HUDEP-2 (cell line): ENCODE data around the gene CHCHD6.

ENCODE experiments used
- DNase-seq, 76 experiments: peaks; one replicate each; lab custom pipeline; 2025; ENCODE audit not compliant: unreplicated experiment in 76 of 76; lab: John Stamatoyannopoulos, UW

CHCHD6 gene

DNA sequence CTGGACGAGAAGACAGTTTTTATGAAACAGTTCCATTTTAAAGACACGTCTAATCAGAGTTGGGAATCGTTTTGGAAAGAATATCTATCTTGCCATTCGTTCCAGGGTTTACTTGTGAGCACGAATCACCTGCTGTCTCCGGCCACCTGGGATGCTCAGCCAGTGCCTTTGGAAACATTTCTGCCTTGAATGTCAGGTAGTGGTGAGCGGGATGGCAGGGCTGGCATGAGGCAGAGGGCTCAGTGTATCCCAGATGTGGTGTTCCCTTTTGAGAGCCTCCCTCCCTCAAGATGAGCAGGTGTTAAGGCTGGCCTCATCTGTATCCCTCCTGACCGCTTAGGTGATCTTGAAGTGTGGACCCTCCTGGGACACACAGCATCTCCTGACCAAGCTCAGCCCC is 231.0 kb downstream of the CHCHD6 start:
- no peak for DNase-seq

DNA sequence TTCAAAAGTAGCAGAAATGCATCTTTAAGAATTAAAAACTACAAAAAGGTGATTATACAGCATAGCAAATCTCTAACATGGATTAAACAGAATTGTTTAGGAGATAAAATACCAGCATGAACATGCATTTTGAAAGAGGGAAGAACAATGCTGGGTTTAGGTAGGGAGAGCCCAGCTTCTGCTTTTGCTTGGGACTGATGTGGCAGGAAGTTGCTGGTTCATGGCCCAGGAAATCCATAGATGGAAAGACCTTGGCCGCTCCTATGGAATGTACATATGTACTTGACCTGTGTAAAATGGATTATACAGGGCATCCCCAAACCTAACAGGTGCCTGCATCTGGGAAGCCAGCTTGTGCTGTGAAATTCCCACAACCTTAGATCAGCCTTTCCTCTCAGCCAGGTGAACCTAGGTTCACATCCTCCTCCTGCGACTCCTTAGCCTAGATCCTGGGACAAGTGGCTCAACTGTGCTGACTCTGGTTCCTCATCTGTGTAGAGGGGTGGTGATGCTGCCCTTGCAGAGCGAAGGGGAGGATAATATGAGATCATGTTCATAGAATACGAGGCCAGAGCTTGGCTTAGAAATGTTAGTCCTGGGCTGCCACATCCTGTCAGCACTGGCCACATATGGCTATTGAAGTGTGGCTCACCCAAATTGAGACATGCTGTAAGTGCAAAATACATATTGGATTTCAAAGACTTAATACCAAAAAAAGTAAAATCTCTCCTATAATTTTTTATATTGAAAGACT is 231.9 kb downstream of the CHCHD6 start:
- no peak for DNase-seq

DNA sequence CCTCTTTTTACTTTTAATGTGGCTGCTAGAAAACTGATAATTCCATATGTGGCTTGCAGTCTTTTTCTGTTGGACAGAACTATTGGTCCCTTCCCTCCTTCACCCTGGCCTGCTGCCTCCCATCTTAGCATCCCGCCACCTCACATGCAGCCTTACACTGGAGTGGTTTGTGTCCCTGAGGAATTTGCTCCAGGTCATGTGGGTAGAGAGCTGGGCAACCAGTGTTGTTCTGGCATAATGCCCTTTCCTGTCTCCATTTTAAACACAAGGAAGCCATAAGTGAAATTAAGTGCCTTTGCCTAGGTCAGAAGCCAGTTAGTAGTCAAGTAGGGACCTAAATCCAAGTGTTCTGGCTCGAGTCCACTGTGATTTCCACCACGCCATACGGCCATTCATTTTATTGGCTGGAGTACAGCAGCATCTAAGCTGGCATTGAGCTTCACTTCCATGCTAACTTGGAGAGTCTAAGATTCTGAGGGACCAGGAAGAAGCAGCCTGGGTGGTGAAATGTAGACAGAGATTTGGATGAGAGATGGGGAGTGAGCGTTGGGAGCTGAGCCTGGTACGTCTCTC is 232.9 kb downstream of the CHCHD6 start:
- no peak for DNase-seq

DNA sequence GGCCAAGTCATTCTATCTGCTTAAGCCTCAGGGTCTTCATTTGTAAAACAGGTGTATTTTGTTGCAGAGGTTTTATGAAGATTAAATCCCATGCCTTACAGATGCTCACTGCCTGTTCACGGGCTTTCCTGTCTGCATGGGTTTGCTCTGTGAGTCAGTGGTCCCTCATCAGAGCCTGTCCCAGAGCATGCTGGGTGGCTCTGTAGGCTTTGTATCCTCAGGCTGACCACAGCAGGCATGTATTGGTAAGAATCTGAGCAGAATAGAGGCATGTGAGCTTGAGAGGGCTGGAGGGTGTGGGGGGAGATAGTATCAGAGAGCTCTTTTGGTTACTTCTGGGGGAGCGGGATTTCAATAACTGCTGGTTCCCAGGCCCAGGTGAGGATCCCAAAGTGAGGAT is 233.5 kb downstream of the CHCHD6 start:
- DNase-seq, result no peak

DNA sequence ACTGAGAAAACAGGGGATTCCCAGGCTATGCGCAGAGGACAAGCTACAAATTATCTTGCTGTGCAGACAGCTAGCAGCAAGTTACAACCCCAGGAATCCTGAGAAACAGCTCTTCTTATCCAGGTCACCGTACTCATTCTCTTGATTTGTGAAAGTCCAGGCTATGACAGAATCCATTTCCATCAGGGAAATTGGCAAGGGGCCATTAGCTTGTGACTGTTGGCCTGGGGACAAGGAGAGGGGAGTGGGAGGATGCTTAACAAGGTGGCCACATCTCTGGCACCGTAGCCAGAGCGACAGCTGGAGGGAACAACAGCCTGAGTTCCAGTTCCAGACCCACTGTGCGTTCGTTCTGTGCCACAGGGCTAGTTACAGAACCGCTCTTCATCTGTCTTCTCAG is 233.9 kb downstream of the CHCHD6 start:
- no peak for DNase-seq

DNA sequence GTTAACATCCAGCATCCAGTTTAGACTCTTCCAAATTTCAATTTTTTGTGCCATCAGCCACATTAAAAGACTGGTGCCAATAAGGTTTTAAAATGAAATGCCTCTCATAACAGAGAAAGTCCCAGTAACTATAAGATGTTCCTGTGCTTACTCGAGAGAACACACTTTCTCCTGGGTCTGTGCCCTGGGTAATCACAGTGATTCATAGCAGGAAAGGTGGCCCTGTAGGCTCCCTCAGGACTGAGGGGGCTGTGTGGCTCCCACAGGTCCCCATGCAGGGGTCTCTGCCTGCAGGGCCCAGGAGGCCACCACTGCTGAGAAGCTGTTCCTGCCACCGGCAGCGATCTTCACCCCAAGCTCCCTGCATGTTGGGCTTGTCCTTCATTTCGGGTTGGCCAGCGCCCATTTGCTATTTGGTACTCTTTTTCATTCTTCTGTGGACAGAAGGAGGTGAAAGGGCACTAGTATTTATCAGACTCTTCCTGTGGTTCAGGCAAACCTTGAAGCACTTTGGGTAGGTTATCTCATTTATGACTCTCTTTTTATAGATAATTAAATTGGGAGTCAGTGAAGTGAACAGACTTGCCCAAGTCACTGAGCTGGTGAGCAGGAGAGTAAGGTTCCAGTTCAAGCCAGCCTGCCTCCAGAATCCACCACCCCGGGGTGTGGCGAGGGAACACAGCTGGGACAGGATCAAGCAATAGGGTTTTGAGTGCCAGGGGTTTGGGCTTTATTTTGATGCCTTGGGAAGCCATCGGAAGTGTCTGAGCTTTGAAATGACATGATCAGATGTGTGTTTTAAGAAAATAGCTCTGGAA is 234.7 kb downstream of the CHCHD6 start:
- no peak for DNase-seq

DNA sequence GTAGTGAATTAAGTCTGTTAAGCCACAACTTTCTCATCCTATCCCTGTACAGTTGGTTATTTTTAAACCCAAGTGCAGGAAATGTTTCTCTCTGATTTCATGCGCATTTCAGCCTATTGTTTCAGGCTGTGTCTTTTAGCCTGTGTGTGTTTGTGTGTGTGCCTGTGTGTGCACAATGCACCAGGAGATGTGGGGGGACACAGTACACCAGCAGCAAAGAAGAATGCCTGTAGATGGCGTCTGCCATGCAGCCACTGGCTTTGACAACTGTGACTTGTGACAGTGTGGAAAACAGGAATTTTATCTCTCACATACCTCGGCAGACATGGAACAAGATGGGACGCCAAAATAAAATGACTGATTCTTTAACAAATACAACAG is 235.3 kb downstream of the CHCHD6 start:
- DNase-seq, result no peak

DNA sequence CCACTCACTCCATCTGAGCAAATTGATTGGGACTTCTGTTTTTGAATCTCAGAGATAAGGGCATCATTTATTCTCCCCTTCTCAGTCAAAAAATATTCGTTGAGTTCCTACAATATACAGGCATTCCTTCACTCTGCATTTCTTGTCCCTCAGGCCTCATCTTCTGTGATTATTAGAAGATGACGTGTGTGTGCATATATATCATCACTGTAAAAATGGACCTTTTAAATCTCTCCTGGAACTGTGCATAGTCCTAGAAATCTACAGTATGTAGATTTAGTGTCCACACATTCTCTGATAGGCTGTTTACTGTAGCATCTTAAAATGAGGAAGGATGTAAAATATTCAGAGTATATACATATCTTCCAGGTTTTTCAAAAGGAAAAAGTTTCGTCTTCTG is 235.7 kb downstream of the CHCHD6 start:
- no peak for DNase-seq

DNA sequence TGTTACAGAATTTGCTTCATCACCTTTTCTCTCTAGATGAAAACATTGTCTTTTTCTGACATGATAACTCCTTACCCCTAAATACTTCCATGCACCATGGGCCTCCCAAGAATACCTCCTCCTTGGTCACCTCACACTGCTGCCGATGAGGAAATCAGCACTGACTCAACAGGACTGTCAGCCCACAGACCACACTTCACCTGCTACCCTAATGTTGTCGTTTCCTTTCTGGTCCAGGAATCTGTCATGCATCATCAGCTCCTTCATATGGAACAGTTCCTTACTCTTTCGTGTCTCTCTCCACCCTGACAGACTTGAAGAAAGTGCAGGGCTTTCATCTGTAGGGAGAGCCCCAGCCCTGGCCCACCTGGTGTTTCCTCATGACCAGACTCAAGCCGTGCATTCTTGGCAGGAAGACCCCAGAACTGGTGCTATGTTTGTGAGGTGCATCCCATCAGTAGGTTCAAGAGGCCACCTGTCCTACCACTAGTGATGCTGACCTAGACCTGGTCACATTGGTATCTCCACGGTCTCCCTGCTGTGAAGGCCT is 237.8 kb downstream of the CHCHD6 start:
- DNase-seq, result no peak

DNA sequence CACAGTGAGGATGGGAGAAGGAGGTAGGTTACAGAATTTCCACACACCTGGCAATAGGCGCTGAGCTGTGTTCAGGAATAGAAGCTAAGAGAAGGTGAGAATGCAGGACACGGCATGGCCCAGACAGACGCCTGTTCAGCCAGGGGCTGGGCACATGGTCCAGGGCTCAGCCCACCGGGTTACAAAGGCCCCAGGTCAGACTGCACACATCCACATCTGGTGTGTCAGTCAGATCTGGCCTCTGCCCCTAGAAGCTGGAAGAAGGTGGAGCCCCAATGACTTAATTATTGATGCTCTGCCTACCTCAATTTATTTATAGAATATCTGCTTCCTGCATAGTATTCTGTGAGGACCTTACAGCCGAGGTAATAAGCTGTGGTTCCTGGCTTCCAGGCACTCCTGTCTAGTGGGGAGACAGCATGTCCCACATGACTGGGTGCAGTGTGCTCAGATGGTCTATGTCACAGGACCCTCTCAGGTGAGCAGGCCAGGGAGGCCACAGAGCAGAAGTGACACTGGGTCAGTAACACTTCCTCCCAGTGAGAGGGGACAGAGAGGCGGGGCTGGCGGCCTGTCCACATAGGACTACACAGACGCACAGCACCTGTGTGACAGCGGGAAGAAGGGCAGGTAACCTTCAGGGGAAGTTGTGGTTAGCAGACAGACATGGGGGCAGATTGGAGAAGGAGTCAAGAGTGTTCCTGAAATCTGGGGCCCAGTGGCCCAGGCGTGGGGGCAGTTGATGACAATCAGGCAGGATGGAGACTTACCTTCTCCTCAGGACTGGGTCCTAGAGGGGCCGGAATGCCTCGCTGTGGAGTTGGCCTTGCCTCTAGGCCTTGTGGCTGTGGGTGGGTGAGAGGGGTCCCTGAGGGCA is 240.3 kb downstream of the CHCHD6 start:
- no peak for DNase-seq

DNA sequence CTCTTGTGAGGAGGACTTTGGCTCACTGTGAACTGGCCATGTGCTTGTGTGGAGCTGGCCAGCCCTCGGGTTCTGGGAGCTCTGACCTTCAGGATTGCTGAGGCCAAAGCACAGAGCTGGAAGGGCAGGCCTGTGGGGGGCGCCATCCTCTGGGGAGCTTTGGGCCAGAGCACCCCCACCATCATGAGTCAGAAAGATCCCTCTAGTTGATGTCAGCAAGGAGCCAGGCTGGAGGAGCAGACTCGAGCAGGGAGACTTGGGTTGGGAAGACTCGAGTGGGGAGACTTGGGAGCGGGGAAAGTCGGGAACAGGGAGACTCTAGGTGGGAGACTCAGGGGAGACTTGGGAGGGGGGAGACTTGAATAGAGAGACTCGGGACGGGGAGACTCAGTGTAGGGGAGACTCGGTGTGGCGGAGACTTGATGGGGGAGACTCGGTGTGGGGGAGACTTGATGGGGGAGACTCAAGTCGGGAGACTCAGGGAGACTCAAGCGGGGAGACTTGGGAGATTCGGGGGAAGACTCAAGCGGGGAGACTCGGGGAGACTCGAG is 241.2 kb downstream of the CHCHD6 start:
- no peak for DNase-seq

DNA sequence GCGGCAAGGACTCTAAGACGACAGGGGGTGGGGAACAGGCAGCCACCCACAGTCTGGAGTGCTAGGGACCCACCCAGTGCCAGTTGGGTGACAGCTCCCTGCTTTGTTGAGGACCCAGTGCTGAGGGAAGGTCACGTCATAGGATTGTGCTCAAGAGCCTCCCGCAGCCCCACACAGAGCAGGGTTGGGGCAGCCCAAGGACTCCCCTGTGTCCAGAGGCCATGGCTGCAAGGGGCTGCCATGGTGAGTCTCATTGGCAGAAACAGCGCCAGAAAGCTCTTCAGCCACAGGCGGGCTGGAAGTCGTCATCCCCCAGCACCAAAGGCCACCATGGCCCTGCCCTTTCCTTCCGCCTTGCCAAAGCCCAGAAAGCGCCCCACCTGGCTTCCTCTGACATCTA is 241.9 kb downstream of the CHCHD6 start:
- no peak for DNase-seq

DNA sequence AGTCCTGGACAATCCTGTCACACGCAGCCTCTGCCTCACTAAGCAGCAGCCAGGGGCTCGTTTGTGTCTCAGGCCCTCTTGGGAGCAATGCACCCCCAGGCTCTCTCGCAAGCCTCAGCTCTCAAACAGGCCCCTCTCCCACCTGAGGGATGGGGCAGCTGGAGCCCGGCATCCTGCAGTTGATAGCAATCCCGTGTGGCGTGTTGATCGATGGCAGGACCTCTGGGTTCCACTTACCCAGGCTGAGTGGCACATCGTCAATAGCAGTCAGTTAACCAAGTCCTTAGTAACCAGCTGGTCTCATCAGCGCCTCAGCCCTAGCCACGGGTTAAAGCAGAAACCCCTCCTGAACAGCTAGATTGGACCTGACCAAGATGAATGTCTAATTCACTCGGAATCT is 242.4 kb downstream of the CHCHD6 start:
- DNase-seq, result no peak

DNA sequence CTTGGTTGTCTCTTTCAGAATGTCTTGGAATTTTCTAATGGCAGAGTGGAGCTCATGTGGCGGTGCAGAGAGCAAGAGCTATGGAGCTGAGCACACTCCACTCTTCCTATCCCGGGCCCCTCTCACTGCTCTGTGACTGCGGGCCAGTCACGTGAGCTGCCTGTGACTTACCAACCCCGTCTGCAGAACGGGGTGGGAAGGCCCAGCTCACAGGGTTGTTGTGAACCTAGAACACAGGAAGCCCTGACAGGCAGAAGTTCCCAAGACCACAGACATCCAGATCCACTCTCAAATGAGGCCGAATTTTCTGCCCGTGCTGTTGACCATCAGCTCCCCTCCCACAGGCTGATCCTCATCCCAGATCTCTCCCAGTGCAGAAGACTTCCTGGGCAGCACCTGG is 243.4 kb downstream of the CHCHD6 start:
- DNase-seq, result no peak

DNA sequence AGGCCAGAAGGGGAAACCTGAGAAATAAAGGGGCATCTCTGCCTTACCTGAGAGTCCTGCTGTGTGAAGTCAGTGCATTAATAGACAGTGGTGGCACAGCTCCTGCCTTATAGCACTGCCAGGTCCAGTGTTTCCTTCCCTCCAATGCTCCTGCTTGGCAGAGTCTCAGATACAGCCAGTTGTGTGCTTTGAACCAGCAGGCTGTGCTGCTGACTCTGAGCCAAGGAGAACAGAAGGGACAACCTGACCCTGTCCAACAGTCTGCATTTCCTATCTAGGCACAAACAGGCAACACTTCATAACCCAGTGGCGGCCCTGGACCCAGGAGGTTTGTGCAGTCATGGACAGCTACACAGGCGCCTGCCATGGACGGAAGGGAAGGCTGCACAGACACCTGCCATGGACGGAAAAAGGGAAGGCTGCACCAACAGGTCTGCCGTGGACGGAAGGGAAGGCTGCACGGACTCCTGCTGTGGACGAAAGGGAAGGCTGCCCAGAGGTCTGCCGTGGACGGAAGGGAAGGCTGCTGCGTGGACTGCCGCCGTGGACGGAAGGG is 245.0 kb downstream of the CHCHD6 start:
- no peak for DNase-seq

DNA sequence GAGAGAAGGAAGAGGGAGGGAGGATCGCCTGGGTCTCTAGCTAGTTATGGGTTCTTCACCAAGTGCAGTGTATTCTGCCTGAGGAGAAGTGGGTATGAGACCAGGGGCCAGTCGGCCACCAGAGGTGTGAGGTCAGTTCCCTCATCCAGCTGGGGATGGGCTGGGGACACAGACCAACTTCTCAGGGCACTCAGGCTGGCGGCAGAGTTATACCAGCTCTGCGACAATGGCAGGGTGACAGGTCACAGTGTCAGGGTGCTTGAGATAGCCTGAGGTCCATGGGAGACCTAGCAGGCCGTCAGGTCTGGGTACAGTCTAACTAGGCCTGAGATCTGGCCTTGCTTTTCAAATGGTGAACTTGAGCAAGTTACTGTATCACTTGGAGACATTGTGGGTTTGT is 247.5 kb downstream of the CHCHD6 start:
- DNase-seq, result no peak

DNA sequence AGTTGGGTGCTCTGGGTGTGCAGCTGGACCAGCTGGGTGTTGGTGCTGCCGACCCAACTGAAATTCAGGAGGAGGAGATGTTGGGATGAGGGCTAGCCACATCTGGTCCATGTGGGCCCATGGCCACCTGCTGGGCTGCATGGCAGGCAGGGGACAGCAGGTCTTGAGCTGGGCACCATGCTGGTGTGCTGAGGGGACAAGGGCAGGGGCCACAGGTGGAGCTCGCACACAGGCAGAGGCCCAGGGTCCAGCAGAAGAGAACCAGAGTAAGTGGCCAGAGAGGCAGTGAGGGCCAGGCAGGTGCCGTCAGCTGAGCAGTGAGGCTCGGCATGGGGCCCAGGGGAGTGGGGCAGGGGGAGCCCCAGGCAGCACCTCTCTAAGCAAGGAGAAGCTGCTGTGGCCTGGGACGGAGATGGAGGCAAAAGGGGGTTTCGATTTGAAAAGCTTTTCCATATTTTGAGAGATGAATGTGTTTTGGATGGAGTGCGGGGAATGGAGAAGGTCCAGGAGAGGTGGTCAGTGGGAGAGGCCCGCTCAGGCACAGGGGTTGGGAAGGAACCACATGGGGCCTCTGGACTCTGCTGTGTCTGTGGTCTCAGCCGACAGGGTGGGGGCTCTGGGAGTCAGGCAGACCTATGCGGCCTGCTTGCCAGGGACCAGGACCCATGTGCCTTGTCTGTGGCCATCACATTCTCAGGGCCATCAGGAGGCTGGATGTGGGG is 248.4 kb downstream of the CHCHD6 start:
- no peak for DNase-seq

DNA sequence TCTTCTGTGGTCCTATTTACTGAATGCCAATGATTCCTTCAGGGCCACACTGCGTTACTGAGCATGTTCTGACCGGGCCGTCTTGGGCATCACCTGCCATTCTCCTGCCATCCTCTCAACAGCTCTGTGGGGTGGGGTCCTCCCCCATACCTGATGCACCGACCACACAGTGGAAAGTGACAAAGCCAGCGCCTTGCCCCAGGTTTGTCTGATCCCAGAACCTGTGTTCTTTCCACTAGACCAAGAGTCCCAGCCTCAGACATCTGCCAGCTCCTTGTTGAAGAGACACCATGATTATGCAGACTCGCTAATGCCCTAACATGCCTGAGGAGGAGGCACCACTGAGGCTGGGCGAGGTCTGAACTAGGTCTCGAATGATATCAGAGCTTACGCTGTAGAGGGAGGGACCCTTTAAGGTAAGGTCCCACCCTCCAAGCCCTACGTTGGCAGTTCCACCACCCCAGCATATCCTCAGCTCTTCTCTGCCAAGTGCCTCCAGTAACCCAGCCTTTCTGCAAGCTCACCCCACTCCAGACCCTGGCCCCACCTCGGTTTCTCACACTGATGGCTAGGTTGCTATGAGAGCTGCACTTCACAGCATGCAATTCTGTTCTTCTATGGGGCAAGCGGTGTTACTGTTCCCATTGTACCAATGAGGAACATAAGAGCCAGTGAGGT is 249.1 kb downstream of the CHCHD6 start:
- no peak for DNase-seq
